ENCODE measurements around the gene HTRA1. TPM values are rescaled to one million over a fixed set of nuclear protein-coding genes. Genes with fewer than 3 reads are reported as not detected.

HTRA1 gene
- total RNA-seq, 4 donors from 2014 or later: 71.0 to 113 (median 84.1) TPM

DNA sequence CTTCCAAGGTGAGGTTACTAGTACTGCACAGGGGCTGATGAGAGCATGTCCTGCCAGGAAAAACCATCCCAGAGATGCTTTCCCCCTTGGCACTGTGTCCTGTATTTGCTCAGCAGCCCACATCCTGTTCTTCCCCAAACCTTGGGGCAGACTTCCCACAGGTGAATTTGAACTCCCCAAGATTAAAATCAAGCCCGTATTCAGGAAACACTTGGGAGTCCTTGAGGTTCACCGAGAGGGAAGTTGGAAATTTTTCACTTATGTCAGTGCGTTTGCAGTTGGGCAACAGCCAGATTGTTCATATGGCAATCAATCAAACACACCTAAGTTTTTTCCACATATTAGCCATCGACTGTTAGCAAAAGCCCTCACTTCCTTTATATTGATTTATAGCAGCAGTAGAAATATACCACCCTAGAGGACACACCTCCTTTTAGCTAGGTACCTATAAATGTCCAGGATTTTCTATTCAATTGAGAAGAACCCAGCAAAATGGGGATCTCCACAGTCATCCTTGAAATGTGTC, 99.0 kb downstream of the HTRA1 start, which contains the start of gene DMBT1:
TSS of gene DMBT1 (plus strand) at position 476 of the 526 bp plus-strand sequence. CDS start at position 493, 17 bp downstream.
- DNase-seq (ENCODE audit: low spot score in 2 of 2): no peak
- TF ChIP-seq, protein P1, sequence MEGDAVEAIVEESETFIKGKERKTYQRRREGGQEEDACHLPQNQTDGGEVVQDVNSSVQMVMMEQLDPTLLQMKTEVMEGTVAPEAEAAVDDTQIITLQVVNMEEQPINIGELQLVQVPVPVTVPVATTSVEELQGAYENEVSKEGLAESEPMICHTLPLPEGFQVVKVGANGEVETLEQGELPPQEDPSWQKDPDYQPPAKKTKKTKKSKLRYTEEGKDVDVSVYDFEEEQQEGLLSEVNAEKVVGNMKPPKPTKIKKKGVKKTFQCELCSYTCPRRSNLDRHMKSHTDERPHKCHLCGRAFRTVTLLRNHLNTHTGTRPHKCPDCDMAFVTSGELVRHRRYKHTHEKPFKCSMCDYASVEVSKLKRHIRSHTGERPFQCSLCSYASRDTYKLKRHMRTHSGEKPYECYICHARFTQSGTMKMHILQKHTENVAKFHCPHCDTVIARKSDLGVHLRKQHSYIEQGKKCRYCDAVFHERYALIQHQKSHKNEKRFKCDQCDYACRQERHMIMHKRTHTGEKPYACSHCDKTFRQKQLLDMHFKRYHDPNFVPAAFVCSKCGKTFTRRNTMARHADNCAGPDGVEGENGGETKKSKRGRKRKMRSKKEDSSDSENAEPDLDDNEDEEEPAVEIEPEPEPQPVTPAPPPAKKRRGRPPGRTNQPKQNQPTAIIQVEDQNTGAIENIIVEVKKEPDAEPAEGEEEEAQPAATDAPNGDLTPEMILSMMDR (IDR thresholded peaks at IDR 0.05): no peak
- no peak for TF ChIP-seq POLR2A (IDR thresholded peaks at IDR 0.05)
- no peak within 1 kb of the TSS for H3K4me3 ChIP-seq (ENCODE audit: low read depth, poor library complexity, severe bottlenecking)
- intact Hi-C loops (cut with DNase I; ENCODE audit: low total_unique reads): loop anchor here (10.0 kb wide), 3 partner anchors 106 to 276 kb away; partner anchors contain the start of gene ARMS2
- WGBS, 2 donors: 14 to 41% methylated on average over 4 of the region's 4 CpGs

DNA sequence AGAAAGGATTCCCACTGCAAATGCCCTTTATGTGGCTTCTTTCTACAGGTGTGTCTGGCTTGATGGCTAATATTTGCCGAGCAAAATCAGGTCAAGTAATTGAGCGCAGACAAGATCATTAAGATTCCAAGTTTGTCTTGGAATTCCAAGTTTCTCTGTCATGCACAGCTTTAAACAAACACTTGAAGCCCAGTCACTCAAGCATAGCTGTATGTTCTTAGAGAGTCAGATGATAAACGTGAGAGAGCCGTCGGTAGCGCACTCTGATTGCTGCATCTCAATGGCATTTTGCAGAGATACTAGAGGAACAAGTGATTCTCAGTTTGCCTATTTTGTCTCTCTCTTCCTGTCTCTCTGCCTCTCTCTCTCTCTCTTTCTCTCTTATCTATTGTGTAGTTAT, 99.9 kb downstream of the HTRA1 start:
- H3K4me3 ChIP-seq (ENCODE audit: low read depth, poor library complexity, severe bottlenecking): no peak overlapping the region
- TF ChIP-seq, protein P1 (IDR thresholded peaks at IDR 0.05): no peak
- peak in 1 of 2 donors; percentile 25 for DNase-seq (ENCODE audit: low spot score in 2 of 2)
- intact Hi-C loops (cut with DNase I; ENCODE audit: low total_unique reads): loop anchor here (10.0 kb wide), 3 partner anchors 106 to 276 kb away; partner anchors contain the start of gene ARMS2
- 75 to 82% methylated on average over 6 of the region's 6 CpGs for WGBS, 2 donors

DNA sequence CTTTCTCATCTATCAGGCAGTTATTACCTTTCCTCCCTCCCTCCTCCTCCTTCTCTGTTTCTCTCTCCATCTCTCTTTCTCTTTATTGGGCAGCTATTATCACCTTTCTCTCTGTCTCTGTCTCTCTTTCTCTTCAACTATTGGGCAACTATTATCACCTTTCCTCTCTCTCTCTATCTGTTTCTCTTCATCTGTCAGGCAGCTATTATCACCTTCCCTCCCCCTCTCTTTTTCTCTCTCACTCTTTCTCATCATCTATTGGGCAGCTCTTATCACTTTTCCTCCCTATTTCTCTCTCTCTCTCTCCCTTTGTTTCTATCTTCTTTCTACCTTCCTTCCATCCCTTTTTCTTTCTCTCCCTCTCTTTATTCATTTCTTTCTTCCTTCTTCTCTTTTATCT, 100.4 kb downstream of the HTRA1 start:
- no peak for TF ChIP-seq POLR2A (IDR thresholded peaks at IDR 0.05)
- TF ChIP-seq, protein P1 (IDR thresholded peaks at IDR 0.05): no peak
- H3K4me3 ChIP-seq (ENCODE audit: low read depth, poor library complexity, severe bottlenecking): no peak overlapping the region
- intact Hi-C loops (cut with DNase I; ENCODE audit: low total_unique reads): loop anchor here (10.0 kb wide), 3 partner anchors 107 to 277 kb away; partner anchors contain the start of gene ARMS2

More for the DNA sequence above, 100.4 kb downstream of the HTRA1 start:
- no peak for DNase-seq (ENCODE audit: low spot score in 2 of 2)

Small RNA genes lying within 50 kb of the gene (microRNA-seq; reads per million reads assigned to microRNA genes)
- gene MIR3941 (ENCODE audit: borderline number of aligned reads in 1 of 2, borderline replicate concordance in 2 of 2): 0 to 0.57 reads per million in 2 donors

Other genes with a start within 250 kb of the HTRA1 start
- gene BTBD16, start 190.3 kb upstream of the HTRA1 start, total RNA-seq: 10 to 100 TPM in 2 of 4 donors, 1 to 10 TPM in 2; 2.7 to 16.4 (median 9.0) TPM
- gene PLEKHA1, start 86.8 kb upstream of the HTRA1 start, total RNA-seq: 100 to 1,000 TPM in 2 of 4 donors, 10 to 100 TPM in 2; 83.6 to 116 (median 105) TPM
- not detected for gene ARMS2, start 6.9 kb upstream of the HTRA1 start, total RNA-seq
- gene DMBT1, start 99.2 kb downstream of the HTRA1 start, total RNA-seq: under 1 TPM in 3 of 4 donors, not detected in 1; 0.04 to 0.29 (median 0.26) TPM
- not detected for gene C10orf120, start 238.3 kb downstream of the HTRA1 start, total RNA-seq

Measured in lower leg skin (tissue), 4 donors.